Gastrocnemius medialis (tissue), 4 donors: ENCODE data around the gene FXYD2.

ENCODE experiments used
- CTCF ChIP-seq, 5 experiments: fragments of 450-650 bp in 3 of 5; fragments of 200-600 bp in 2 of 5; sonication (generic) in 2 of 5; IDR thresholded peaks in 4 of 5; conservative IDR thresholded peaks in 1 of 5; 1 replicate in 4 of 5; 2 replicates in 1 of 5; pipeline ENCODE4 v1.5.1; 2016 to 2019; ENCODE audit warnings: antibody characterized with exemption in 5 of 5, mild to moderate bottlenecking in 3 of 5, moderate library complexity in 3 of 5
- POLR2A ChIP-seq, 2 donors: fragments of 450-650 bp; IDR thresholded peaks; one replicate each; pipeline ENCODE4 v1.6.1; 2017; ENCODE audit warnings: antibody characterized with exemption in 2 of 2, mild to moderate bottlenecking in 2 of 2, moderate library complexity in 2 of 2

DNA sequence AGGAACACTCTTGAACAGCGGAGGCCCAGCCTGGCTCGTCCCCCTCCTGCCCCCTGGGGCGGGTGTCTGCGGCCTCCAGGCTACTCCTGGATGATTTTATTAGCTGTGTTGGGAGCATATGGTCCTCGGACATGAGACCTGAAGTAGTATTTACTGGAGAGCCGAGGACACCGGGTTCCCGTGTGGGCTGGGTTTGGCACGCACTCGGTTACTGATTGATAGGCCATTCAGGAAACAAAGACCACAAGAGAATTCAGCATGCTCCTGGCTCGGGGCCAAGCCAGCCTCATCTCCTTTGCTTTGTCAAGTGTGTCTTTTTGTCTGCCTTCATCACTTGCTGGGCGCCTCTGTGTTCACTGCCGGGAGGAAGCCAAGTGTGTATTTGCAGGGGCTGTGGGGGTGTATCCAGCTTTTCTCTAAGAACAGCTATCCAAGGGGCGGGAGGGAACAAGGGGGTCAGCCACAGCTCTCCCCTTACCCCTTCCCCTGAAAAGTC, 9.7 kb downstream of the FXYD2 start:
- TF ChIP-seq CTCF (IDR thresholded peaks at IDR 0.05 in 4 of 5, conservative IDR thresholded peaks at IDR 0.05 in 1 of 5) (no peak), POLR2A (IDR thresholded peaks at IDR 0.05) (no peak)
